Lung (tissue), 12 donors: ENCODE measurements around the gene GPC6. TPM values are rescaled to one million over a fixed set of nuclear protein-coding genes. Genes with fewer than 3 reads are reported as not detected.

Source experiments
- ATAC-seq: fragments of 200-7000 bp; cut with Tn5 transposase; one replicate; pipeline ENCODE4 v1.9.1; 2020; ENCODE audit warnings: moderate number of reproducible peaks; ENCODE audit not compliant: insufficient read depth, low FRiP score
- DNase-seq, 3 donors: peaks; one replicate each; pipeline ENCODE4 v3.0.0-alpha.2; 2013 to 2017
- H3K27ac ChIP-seq, 2 donors: one replicate each; pipeline ENCODE4 v1.5.1; 2013; ENCODE audit warnings: mild to moderate bottlenecking in 2 of 2, moderate library complexity in 2 of 2, control low read depth in 1 of 2, inconsistent platforms in 1 of 2, low read depth in 1 of 2, low read length in 1 of 2
- H3K27me3 ChIP-seq, 3 donors: one replicate each; pipeline ENCODE4 v1.5.1; 2013; ENCODE audit warnings: low read length in 2 of 3; ENCODE audit not compliant: control insufficient read depth in 3 of 3, insufficient read depth in 3 of 3
- H3K36me3 ChIP-seq, 4 donors: one replicate each; pipeline ENCODE4 v1.5.1; 2013; ENCODE audit warnings: low read length in 4 of 4, mild to moderate bottlenecking in 1 of 4, moderate library complexity in 1 of 4; ENCODE audit not compliant: control insufficient read depth in 4 of 4, insufficient read depth in 4 of 4
- H3K4me1 ChIP-seq, 5 donors: one replicate each; pipeline ENCODE4 v1.5.1; 2013; ENCODE audit warnings: low read length in 5 of 5, mild to moderate bottlenecking in 2 of 5, moderate library complexity in 1 of 5; ENCODE audit not compliant: control insufficient read depth in 5 of 5, insufficient read depth in 5 of 5
- H3K4me3 ChIP-seq: one replicate; pipeline ENCODE4 v1.5.1; 2013; ENCODE audit warnings: mild to moderate bottlenecking, control low read depth, moderate library complexity
- H3K9ac ChIP-seq, 2 donors: one replicate each; pipeline ENCODE4 v1.5.1; 2013; ENCODE audit warnings: low read length in 2 of 2, control low read depth in 1 of 2; ENCODE audit not compliant: insufficient read depth in 1 of 2
- H3K9me3 ChIP-seq, 4 donors: one replicate each; pipeline ENCODE4 v1.5.1; 2013; ENCODE audit warnings: low read length in 3 of 4, mild to moderate bottlenecking in 1 of 4, moderate library complexity in 1 of 4; ENCODE audit not compliant: control insufficient read depth in 4 of 4, insufficient read depth in 3 of 4
- CTCF ChIP-seq: IDR thresholded peaks from 2 replicates; pipeline ENCODE4 v1.5.1; 2012; ENCODE audit warnings: mild to moderate bottlenecking; ENCODE audit errors: control extremely low read depth, extremely low read depth
- WGBS, 2 donors: extraction: QIAGEN DNeasy Blood & Tissue Kit; methylation state at CpG; one replicate each; pipeline ENCODE4 v1.1.7; 2013; 5-methylcytosine and 5-hydroxymethylcytosine counted together
- polyA plus RNA-seq, 2 donors: library from polyadenylated mRNA; stranded (reverse); fragments of 200-250 nt; gene quantifications; one replicate each; pipeline ENCODE4 v1.2.1, GENCODE V29; 2013
- total RNA-seq, 2 donors: library from RNA; depleted of rRNA in 1 of 2; stranded (reverse); fragments of >200 nt in 1 of 2; gene quantifications; one replicate each; pipeline ENCODE4 v1.2.1, GENCODE V29; 2014 to 2021
- donor health status: control.
- donor health status: control.
- donor health status: Bipolar disorder and iron deficiency.
- donor health status: healthy.
- donor health status: DM: yes; HTN: yes; CAD: no.

The GPC6 gene
- total and polyA plus RNA-seq, 4 donors: 0.45 to 31.4 (median 4.8) TPM

GRCh38 chr13:93529961-93530360, 303.4 kb downstream of the GPC6 start:
- no peaks in the 10 kb centered on the region for H3K4me1 ChIP-seq
- no peak overlapping the region for H3K4me3 ChIP-seq
- DNase-seq (no peak), ATAC-seq (no peak)
- 81 to 85% methylated on average over 2 of the region's 2 CpGs for WGBS, 2 donors
- H3K9me3 ChIP-seq: no peaks in the 10 kb centered on the region
- H3K36me3 ChIP-seq: no peaks in the 10 kb centered on the region
- no peak overlapping the region for H3K9ac ChIP-seq
- TF ChIP-seq CTCF: no peak
- no peak overlapping the region for H3K27ac ChIP-seq
- H3K27me3 ChIP-seq: no peaks in the 10 kb centered on the region

GRCh38 chr13:93534181-93534700, 307.6 kb downstream of the GPC6 start:
- Histone ChIP-seq H3K27ac (no peak overlapping the region), H3K27me3 (no peaks in the 10 kb centered on the region), H3K36me3 (no peaks in the 10 kb centered on the region), H3K9me3 (no peaks in the 10 kb centered on the region), H3K9ac (no peak overlapping the region), H3K4me1 (no peaks in the 10 kb centered on the region), H3K4me3 (no peak overlapping the region)
- 65 to 77% methylated on average over 6 of the region's 6 CpGs for WGBS, 2 donors
- no peak for TF ChIP-seq CTCF
- DNase-seq (no peak), ATAC-seq (no peak)

GRCh38 chr13:93535251-93535650, 308.6 kb downstream of the GPC6 start:
- no peaks in the 10 kb centered on the region for H3K9me3 ChIP-seq
- no peaks in the 10 kb centered on the region for H3K36me3 ChIP-seq
- WGBS, 2 donors: 93% methylated on average over 1 of the region's 1 CpG
- no peak for ATAC-seq
- H3K4me3 ChIP-seq: no peak overlapping the region
- no peak for TF ChIP-seq CTCF
- no peak overlapping the region for H3K27ac ChIP-seq
- H3K9ac ChIP-seq: no peak overlapping the region
- no peaks in the 10 kb centered on the region for H3K27me3 ChIP-seq
- H3K4me1 ChIP-seq: no peaks in the 10 kb centered on the region
- DNase-seq: no peak

- no peak for ATAC-seq
- WGBS, 2 donors: 75 to 83% methylated on average over 6 of the region's 6 CpGs
- TF ChIP-seq CTCF: no peak
- Histone ChIP-seq H3K27ac (no peak overlapping the region), H3K9me3 (no peaks in the 10 kb centered on the region), H3K9ac (no peak overlapping the region), H3K4me3 (no peak overlapping the region), H3K27me3 (no peaks in the 10 kb centered on the region), H3K4me1 (no peaks in the 10 kb centered on the region), H3K36me3 (no peaks in the 10 kb centered on the region)
- no peak for DNase-seq
These were observed 313.3 kb downstream of the GPC6 start for GRCh38 chr13:93539914-93540313.
